ENCODE measurements around the gene CCDC39.
A peak's percentile ranks its signal among the peaks of the same experiment; 100 is the strongest.
"Not testable (repeated sequence)": the region's sequence is repeated elsewhere in the genome, so short reads cannot be mapped to it uniquely, and the experiment has no call there.

CCDC39 gene

GRCh38 chr3:180619723-180620122 is 59.6 kb downstream of the CCDC39 start:
- DNase-seq (ENCODE audit: low spot score): no peak

GRCh38 chr3:180618563-180618962 is 60.7 kb downstream of the CCDC39 start:
- not testable (repeated sequence) for DNase-seq (ENCODE audit: low spot score)

GRCh38 chr3:180617049-180617448 is 62.2 kb downstream of the CCDC39 start:
- DNase-seq (ENCODE audit: low spot score): peak; percentile 13

DNA sequence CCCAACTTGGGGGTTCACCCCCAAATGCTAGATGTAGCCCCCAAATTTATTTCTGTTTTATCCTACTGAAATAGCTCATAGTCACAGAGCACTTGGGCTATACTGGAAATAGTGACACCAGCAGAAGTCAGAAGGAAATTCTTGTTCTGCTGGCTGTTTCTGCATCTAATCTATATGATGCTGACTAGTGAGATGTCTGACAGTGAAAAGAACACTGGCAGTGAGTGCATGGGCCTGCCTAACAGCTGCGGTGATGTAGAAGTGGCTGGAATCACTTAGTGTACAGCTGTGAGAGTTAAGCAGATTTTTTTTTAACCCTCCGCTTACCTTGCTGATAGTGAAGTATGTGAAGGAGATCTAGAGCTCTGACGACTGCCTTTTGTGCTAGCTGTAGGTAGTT is 63.3 kb downstream of the CCDC39 start:
- DNase-seq (ENCODE audit: low spot score): no peak

GRCh38 chr3:180612364-180612763 is 66.9 kb downstream of the CCDC39 start:
- DNase-seq (ENCODE audit: low spot score): no peak

DNA sequence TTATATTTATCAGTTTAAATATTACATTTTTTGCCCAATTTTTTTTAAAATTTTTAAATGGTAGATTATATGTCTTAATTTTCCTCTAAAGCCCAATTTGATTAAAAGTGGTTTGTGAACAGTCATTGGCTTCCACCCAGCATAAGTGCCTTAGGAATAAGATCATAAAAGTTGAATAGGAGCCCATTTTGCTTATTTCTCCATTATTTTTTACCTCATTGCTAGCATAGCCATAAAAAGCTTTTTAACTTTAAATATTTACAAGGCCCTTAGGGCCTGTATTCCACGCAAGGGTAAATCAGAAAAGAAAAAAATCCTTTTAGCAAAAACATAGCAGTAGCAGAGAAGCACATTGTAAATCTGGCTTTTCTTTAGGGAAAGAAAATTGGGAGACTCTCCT is 68.3 kb downstream of the CCDC39 start:
- no peak for DNase-seq (ENCODE audit: low spot score)

DNA sequence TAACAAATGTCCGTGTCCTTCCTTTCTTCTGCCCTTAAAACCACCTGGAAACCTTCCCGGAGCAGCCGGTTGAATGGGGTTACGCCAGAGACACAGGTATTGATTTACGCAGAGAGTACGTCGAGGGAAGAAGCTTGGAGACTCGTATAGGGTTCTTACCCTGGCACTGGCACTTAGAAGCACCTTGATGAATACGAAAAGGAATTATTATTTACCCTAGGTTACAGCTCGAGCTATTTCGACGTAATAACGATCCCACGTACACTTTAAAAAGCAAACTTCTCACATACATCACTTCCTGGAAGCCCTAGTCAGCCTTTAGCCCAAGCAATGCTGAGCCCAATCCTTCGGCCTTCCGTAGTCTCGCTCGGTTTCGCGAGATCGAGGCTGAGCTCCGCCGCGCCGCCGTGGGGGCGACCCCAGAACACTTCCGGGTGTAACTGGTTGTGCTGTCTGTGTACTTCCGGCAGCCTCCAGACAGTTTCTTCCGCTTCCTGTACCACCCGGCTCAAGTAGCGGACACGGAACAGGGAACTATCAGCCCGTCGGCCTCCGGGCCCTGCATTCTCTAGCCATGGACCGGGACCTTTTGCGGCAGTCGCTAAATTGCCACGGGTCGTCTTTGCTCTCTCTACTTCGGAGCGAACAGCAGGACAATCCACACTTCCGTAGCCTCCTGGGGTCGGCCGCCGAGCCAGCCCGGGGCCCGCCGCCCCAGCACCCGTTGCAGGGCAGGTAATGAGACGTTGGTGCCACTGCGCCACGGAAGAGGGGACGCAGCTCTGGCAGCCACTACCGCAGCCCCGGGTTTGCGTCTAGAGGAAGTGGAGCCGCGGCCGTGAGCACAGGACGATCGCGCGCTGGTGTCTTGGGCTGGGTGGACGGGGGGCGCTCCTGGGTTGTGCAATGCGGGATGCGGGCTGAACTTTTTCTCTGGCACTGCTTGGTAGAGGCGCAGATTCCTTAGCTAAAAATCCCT is 77.3 kb downstream of the CCDC39 start, which contains the start of gene TTC14:
Gene TTC14, plus strand, starts transcription at position 476 of the 979 bp plus-strand sequence. Its CDS starts 99 bp downstream, at position 575.
- peak; percentile 92 for DNase-seq (ENCODE audit: low spot score)

- DNase-seq (ENCODE audit: low spot score): no peak
Measured at GRCh38 chr3:180600473-180600872, 78.8 kb downstream of the CCDC39 start.

- no peak for DNase-seq (ENCODE audit: low spot score)
Measured at GRCh38 chr3:180595559-180595935, 83.7 kb downstream of the CCDC39 start.

DNA sequence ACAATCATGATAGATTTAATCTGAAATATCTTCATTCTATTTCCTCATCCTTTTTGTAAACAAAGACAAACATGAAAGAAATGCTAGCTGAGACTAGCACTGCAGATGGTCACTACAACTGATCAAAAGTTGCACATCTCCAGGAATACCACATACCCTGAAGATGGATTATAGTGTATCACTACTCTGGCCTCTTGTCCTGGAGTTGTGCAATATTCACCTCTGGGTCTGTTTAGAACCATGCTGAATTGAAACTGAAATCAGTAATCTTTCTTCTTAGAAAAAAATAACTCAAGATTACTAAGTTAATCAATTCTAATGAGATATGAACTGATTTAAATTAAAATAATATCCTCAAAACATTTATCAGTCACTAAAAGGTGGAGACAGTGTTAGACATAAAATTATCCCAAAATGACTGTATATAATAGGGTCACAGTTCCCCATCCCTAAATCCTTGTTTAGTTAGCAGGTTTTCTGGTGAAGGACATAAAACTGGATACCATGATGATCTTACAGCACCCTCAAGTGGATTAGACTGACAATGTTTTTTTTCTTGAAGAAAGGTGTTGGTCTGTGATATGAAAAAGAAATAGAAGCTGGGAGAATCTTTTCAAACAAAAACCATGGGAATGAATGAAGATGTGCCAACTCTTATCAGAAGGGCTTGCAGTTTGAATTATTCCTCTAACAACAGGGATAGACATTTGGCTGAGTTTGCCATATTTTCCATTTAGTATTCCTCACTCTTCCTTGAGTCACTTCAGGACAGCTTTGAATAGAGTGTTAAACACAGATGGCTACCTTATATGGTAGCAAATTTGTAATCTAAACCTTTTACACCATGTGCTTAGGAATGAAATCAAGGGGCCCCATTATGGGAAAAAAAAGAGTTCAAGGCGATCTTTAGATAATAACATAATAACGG is 84.4 kb downstream of the CCDC39 start:
- peak; percentile 42 for DNase-seq (ENCODE audit: low spot score)

GRCh38 chr3:180593631-180594030 is 85.7 kb downstream of the CCDC39 start:
- not testable (repeated sequence) for DNase-seq (ENCODE audit: low spot score)

GRCh38 chr3:180590396-180590795 is 88.9 kb downstream of the CCDC39 start:
- no peak for DNase-seq (ENCODE audit: low spot score)

DNA sequence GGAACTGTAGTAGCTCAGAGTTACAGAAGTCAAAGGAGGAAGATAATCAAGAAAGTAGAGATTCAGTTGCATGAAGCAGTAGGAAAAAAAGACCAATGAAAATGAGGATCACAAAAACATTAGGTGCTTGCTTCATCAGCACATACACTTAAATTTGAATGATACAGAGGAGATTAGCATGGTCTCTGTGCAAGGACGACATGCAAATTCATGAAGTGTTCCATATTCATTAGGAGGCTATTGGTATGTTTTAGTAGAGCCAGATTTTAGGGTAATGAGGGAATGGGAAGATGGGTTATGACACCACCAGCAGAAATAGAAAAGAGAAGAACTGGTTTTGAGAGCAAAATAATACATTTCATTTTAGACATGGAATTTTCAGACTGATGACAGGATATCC is 98.4 kb downstream of the CCDC39 start:
- DNase-seq (ENCODE audit: low spot score): no peak

DNA sequence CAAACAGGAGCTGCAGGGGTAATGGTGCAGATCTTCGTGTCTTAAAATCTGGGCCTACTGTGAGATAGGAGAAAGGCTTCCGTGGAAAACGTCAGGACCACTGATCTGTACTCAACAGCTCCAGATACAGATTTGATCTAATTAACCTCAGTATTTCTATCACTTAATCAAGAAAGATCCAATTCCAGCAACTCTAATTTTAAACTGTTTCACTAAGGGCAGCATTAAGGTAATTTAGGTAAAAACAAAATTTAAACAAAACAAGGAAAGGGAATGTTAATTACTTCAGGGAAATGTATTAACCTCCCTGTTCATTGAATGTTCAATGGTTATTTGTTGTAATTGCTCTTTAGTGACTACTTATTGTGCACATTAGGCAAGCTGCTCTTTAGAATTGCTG is 103.7 kb downstream of the CCDC39 start:
- DNase-seq (ENCODE audit: low spot score): no peak

GRCh38 chr3:180571831-180572598 is 107.3 kb downstream of the CCDC39 start:
- no peak for DNase-seq (ENCODE audit: low spot score)

DNA sequence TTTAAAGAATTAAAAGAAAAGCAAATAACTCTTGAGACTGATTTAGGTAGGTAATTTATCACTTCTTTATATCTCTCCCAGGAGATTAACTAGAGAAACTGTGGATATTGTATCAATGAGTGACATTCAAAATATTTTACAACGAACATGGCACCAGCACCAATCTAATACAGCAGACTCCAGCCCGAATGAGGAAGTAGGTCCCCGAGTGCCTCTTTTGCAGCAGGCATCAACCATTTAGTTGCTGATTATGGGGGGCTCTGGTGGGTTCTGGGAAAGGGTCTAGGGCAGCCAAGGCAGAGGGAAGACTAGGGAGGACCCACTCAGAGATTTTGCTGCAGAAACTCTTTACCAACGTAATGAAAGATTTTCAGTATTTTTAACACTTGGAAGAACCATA is 109.1 kb downstream of the CCDC39 start:
- DNase-seq (ENCODE audit: low spot score): no peak

GRCh38 chr3:180564676-180565075 is 114.6 kb downstream of the CCDC39 start:
- no peak for DNase-seq (ENCODE audit: low spot score)
